CD4-positive, alpha-beta T cell treated with Interferon gamma for 1 hour (primary cell): ENCODE results near the gene CARD10.
A peak's percentile ranks its signal among the peaks of the same experiment; 100 is the strongest.
"Not testable (repeated sequence)": the region's sequence is repeated elsewhere in the genome, so short reads cannot be mapped to it uniquely, and the experiment has no call there.

Experiments
- DNase-seq: peaks from one replicate; pipeline ENCODE4 v3.0.0-alpha.2; 2020

CARD10 gene

DNA sequence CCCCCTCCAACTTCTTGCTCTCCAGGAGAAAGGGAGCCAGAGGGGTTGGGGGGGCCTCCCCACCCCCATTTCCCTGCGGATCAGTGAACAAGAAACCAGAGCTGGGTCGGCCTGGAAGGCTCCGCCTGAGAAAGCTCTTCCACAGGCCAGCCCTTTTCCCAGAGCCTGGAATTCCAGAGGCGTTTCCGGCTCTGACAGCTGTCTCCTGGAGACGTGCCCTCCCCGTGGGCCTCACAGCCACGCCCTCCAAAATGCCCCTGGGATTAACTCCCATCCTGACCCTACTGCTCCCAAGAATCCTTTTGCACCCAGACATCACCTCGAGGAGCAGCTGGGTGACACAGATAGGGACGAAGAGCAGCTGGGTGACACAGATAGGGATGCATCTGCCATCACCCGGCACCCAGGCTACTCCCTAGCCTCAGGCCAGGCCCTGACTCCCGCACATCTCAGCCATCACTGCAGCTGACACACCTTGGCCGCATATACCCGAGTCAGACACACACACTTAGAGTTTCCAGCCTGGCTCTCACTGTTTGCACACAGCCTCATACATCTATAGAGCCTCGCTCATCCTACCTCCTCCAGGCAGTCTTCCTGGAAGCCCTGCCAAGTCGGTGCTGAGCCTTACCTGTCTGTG is 33.4 kb upstream of the CARD10 start:
- no peak for DNase-seq

DNA sequence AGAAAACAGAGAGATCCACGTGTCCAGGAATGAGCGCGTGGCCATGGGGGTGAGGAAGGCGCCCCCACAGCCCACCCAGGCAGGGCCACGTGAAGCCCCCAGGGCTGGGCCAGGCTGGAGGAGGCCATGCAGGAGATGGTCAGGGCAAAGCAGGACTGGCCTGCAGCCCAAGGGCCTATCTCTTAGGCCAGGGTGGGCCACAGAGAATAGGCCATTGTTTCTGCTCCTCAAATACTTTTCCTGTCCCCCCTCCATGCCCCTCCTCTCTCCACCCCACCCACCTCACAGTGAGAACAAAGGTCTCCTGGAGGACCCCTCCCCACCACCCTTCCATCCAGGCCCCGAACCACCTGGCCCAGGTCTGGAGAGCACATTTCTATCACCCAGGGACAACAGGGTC is 32.8 kb upstream of the CARD10 start:
- no peak for DNase-seq

DNA sequence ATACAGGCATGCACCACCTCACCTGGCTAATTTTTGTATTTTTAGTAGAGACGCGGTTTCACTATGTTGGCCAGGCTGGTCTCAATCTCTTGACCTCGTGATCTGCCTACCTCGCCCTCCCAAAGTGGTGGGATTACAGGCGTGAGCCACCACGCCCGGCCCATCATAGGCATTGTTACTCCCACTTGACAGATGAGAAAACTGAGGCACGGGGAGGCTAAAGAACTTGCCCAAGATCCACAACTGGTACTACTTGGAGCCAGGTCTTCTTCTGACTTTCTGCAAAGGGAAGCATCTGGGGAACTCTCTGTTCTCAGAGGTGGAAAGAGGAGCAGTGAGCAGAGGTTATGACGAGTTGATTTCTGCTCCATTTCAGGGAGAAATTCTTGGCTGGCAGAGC is 31.7 kb upstream of the CARD10 start:
- not testable (repeated sequence) for DNase-seq

DNA sequence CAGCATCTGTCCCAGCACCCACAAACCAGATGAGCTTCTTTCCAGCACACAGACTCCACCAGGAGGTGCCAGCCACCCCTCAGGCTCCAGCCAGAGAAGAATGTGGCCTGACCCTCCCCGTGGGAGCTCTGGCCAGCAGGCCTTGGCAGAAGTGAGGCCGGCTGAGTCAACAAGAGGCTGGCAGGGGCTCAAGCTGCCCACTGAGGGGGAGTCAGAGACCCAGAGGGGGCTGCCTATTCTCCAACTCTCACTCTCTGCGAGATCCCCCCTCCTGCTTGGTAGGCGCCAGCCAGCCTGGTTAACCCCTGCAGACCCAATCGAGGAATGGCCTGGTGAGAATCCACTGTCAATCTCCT is 30.5 kb upstream of the CARD10 start:
- no peak for DNase-seq

DNA sequence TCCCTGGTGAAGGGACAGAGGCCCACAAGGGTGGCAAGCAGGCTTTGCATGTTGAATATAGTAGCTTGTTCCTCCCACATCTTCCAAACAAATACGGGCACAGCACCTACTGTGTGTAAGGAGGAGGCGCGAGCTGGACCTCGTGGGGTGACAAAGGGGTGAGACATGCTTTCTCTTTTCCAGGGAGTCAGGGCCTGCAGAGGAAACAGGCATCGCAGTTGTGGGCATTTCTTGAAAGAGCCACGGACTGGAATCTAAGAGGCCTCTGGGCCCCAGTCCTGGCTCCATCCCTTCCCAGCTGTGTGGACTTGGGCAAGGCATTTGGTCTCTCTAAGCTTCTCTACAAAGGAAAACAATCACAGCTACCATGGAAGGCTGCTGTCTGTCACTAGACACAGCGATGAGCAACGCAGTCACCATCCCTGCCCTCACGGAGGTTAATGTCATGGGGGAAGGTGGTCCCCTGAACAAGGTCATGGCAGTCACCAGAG is 28.1 kb upstream of the CARD10 start:
- no peak for DNase-seq

DNA sequence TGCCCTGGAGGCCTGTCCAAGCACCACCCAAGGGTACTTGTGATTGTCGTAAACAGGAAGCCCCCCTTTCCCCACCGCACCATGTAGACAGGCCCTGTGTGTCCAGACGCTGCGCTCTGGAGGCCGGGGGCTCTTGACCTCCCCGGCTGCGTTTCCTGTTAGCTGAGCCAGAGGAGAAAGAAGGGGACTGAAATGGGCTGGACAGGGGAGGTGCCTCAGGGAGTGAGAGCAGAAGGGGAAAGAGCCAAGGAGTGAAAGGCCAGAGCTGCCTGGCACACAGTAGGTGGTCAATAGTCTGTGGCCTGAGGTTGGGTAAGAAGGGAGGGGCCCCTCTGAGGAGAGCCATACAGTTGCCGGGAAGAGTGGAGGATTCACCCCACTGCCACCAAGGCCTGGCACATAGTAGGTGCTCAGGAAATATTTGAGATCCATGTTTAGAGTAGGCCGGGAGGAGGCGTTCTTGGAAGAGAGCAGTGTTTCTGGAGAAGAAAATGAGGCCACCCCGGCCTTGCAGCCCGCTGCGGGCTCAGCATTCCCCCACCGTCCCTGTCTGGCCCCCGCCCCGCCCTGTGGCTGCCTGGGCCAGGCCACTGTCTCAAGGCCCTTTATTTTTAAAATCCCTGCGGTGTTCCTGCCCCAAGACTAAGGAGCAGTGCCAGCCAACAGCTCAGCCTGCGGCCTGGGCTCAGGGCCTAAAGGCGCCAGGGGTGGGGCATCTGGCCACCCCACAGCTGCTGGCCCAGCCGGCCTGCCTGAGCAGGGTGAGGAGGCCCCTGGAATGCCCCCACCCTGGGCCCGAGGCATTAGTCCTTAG is 27.4 kb upstream of the CARD10 start:
- DNase-seq = no peak

DNA sequence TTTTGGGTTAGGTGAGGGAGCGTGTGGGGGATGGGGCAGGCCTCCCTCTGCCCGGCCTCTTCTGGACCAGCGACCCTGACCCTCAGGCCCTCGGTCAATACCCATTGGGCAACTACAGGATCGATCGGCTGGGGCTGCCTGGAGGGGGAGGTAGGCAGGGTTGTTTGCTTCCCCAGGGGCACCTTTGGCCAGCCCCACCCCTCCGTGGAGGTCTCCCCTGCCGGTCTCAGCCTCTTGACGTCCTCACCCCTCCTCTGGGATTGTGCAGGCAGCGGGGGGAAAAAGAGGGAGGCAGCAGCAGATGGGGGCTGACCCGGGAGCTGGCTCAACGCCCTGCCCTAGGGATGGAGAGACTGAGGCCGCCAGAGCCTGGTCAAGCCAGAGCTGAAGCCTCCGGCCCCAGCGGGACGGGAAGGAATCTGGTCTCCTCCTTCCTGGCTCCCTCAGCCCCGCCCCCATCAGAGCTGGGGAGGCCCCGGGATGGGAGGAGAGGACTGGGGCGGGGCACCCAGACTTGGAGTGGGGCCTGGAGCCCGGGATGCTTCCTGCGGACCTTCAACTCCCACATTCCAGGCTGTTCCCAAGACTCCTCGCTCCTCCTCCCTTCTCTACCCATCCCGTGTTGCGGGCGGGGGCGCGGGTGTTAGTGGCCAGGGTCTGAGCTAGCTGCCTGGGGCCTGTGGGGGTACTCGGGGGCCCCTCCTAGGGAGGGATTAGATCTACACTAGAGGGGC is 26.7 kb upstream of the CARD10 start:
- DNase-seq = no peak

DNA sequence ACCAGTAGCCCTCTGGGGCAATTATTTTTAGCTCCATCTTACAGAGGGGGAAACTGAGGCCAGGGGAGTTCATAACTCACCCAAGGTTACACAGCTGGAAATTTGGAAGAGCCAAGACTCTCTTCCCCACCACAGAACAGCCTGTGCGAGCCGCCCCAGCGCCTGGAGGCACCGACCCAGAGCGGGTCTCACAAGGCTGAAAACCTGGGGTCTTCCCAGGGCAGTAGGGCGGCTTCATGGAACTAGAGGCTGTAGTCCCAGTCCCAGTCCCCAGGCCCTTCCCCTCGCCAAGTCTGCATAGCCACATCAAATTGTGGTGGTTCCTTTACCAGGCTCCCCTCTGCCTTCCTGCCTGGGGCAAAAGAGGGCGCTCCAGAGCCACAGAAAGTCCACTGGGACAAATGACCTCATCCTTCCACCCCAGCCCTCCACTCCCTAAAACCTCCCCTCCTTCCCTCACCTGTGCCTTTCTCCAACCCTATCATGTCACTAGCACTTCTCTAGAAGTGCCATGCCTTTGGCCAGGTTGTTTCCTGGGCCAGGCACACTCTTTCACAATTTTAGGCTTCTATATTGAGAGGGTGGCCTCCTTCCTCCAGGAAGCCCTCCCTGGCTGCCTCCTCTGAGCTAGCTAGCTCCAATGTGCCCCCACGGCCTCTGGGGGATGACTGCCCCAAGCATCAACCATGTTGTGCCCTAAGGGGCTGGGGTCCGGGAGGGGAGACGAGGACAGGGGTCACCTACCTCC is 25.9 kb upstream of the CARD10 start:
- DNase-seq = peak; percentile 49

DNA sequence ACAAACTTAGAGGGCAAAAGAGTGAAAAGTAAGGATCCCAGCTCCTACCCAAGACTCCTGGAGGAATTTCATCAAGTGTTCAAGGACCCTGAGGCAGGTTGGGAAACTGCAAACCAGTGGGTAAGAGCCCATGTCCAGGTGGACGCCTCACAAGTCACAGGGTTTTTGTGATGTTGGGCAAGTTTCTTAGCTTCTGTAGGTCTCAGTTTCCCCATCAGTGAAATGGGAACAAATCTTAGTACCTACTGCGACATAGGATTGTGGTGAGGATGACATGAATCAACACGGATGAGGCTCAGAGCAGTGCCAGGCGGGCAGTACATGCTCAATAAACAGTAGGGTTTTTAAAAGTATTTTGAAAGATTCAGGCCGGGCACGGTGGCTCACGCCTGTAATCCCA is 23.7 kb upstream of the CARD10 start:
- no peak for DNase-seq

DNA sequence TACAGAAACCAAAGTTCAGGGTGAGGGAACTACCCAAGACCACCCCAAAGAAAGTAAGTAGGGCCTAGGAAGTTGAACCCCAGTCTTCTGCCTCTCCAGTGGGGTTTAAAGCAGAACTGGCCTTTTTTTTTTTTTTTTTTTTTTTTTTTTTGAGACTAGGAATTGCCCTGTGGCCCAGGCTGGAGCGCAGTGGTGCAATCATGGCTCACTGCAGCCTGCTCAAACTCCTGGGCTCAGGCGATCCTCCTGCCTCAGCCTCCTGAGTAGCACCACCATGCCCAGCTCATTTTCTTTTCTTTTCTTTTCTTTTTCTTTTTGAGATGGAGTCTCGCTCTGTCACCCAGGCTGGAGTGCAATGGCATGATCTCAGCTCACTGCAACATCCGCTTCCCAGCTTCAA is 23.2 kb upstream of the CARD10 start:
- not testable (repeated sequence) for DNase-seq

DNA sequence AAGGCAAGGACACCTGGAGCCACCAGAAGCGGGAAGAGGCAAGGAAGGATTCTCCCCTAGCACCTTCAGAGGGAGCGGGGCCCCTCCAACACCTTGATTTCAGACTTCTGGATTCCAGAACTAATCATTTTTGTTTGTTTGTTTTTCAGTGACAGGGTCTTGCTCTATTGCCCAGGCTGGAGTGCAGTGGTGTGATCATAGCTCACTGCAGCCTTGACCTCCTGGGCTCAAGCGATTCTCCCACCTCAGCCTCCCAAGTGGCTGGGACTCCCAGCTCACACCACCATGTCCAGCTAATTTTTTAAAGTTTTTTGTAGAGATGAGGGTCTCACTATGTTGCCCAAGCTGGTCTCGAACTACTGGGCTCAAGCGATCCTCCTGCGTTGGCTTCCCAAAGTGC is 20.6 kb upstream of the CARD10 start:
- DNase-seq = not testable (repeated sequence)

DNA sequence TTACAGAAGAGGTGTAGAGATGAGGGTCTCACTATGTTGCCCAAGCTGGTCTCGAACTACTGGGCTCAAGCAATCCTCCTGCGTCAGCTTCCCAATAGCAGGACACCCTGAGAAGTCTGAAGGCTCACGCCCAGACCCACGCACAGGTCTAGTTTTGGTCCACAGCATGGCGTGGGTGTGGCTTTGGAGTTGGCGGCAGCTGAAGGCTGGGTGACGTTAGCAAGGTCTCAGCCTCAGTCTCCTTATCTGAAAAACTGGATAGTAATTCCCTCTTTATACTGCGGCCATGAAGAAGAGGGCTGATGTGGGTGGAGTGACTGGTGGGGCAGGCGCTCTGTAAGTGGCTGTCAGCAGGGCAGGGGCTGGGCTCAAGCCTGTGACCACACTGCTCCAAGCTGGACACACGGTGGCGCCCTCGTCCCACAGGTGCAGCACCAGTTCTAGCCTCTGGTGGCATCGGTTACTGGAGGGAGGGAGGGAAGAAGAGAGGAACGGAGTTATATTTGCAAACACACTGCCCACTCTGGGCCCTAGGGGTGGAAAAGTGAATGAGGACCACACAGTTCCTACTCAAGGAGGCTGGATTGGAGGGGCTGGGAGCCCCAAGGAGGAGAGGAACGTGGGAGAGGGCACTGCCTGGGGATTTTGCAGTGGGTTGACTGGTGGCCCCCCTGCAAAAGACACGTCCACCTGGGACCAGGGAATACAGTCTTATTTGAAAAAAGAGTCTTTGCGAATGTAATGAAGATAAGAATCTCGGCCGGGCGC is 19.6 kb upstream of the CARD10 start:
- DNase-seq = peak; percentile 91

DNA sequence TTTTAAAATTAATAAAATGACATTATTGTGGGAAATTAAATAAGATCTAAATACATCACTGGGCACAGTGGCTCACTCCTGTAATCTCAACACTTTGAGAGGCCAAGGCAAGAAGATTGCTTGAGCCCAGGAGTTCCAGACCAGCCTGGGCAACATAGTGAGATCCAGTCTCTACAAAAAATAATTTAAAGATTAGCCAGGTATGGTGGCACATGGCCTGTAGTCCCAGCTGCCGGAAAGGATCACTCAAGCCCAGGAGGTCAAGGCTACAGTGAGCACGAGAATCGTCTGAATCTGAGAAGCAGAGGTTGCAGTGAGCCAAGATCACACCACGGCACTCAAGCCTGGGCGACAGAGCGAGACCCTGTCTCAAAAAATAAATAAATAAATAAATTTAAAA is 15.9 kb upstream of the CARD10 start:
- no peak for DNase-seq

DNA sequence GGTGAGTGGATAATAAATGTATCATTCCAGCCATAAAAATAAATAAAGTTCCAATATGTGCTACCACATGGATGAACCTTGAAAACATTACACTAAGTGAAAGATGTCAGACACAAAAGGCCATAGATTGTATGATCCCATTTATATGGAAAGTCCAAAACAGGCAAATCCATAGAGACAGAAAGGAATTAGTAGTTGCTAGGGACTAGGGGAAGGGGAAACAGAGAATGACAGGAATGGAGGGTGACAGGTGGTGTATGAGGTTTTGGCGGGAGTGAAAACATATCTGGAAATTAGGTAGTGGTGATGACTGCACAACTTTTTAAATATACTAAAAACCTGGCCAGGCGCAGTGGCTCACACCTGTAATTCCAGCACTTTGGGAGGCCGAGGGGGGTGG is 15.2 kb upstream of the CARD10 start:
- no peak for DNase-seq

DNA sequence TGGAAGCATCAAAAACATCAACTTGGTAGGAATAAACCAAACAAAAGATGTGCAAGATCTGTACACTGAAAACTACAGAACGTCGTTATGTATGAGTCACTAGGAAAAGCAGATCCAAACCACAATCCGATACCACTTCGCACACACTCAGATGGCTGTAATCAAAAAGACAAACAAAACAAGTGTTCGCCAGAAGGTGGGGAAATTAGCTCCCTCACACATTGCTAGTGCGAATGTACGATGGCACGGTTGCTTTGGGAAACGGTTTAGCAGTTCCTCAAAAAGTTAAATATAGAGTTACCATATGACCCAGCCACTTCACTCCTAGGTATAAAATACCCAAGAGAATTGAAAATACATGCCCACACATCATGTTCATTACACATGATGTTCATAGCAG is 14.8 kb upstream of the CARD10 start:
- peak; percentile 7 for DNase-seq

DNA sequence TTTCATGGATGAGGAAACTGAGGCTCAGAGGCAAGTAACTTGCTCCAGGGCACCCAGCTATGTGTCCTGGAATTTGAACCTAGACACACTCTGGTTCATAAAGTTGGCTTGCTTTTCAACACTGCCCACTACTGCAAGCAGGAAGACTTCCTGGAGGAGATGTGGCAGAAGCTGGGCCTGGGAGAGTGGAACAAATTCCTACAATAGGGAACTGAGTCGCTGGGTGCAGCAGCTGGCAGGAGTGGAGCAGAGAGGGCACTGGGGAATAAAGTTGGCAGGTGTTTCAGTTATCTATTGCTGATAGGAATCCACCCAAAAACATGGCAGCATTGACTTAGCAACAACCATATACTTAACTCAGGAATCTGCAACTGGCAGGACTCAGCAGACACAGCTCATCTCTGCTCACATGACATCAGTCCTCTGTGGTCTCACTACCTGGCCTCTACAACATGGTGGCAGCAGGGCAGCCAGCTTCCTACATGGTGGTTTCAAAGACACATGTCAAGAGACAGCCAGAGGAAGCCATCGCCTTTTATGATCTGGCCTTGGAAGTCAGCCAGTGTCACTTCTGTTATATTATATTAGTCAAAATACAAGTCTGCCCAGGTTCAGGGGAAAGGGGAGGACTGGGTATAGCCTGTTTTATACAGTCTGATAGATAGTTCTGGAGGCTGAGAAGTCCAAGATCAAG is 10.6 kb upstream of the CARD10 start:
- no peak for DNase-seq

DNA sequence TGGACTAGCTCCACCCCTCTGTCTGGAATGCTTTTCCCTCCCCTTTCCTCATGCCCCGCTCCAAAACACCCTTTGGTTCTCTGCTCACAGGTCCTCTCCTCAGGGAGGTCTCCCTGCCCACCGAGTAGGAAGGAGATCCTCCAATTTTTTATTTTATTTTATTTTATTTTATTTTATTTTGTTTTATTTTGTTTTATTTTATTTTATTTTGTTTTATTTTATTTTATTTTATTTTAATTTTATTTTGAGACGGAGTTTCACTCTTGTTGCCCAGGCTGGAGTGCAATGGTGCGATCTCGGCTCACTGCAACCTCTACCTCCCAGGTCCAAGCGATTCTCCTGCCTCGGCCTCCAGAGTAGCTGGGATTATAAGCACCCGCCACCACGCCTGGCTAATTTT is 8.7 kb upstream of the CARD10 start:
- DNase-seq = not testable (repeated sequence)

DNA sequence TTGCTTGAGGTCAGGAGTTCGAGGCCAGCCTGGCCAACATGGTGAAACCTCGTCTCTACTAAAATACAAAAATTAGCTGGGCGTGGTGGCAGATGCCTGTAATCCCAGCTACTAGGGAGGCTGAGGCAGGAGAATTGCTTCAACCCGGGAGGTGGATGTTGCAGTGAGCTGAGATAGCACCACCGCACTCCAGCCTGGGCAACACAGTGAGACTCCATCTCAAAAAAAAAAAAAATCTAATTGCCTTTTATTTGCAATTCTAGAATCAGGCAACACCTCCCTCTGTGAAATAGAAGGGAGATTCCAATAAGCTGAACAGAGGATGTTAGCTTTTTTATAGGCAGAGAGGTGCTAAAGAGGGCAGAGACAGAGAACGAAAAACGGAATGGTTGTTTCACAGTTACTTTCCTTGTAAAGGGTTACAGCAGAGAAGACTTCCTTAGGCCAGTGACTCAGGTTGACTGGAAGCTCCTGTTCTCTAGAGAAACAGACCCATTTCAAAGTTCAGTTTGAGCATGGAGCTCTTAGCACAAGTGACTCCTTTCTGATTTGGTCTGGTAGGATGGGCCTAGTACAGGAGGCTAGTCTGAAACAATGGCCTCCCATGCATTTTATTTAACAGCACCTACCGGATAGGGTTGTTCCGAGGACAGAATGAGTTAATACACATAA is 8.0 kb upstream of the CARD10 start:
- not testable (repeated sequence) for DNase-seq

DNA sequence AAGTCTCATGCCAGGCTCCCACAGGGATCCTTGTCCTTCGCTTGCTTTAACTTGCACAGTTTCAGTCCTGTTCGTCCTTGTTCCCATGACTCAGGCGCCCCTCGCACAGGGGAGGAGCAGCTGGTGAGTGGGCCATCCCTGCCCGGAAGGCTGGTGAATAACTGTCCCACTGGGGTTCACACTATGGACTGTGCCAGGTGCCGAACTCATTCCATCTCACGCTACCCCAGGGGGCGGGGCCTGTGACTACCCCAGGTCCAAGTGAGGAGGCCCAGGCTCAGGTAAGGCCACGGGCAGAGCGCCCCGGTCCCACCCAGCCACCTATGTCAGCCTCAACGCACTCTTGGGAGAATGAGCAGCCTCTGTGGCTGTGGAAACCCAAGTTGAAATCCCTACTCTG is 7.2 kb upstream of the CARD10 start:
- no peak for DNase-seq

DNA sequence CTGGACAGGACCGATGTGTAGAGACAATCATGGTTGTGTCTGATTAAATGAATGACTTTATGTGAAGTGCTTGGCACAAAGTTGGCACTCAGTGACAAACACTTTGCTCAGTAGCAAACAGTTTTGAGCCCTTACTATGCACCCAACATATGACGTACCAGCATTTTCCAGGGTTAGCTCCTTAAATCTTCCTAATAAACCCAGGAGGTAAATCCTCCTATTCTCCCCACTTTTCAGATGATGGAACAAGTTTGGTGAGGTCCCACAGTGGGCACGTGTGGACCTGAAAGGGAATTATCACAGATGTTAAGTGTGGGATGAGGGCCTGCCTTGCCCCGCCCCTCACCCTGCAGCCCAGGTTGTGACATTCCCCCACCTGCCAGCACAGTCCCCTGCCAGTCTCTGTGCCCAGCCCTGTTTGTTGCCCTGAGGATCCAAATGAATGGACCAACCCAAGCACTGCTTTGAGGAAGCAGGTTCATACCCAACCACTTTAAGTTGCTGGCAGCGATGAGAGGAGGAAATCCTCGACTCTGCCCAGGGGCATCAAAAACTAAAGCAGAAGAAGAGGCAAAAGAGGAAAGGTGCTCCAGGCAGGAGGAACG is 6.6 kb upstream of the CARD10 start:
- DNase-seq = no peak
